IMR-90 (cell line): Measurements from ENCODE around the gene TINCR. TPM values are rescaled to one million over a fixed set of nuclear protein-coding genes. Genes with fewer than 3 reads are reported as not detected.

ENCODE experiments used
- ATAC-seq: fragments of 200-7000 bp; cut with Tn5 transposase; 2 replicates; pipeline ENCODE4 v1.9.1; 2020; ENCODE audit warnings: low read depth, mild to moderate bottlenecking, moderate library complexity
- BruUV-seq: library from RNA; stranded (reverse); fragments of 400-500 nt; replicated peaks from 2 replicates; lab custom pipeline; 2021; lab: Mats Ljungman, UMichigan
- CTCF ChIA-PET: fragments of 300-600 bp; formaldehyde crosslinking; extraction: SDS; loops from one replicate; lab custom pipeline; 2021; ENCODE audit warnings: antibody characterized with exemption; lab: Yijun Ruan, JAX
- POLR2A ChIA-PET: fragments of 300-600 bp; sonication (Branson Sonifier 250); formaldehyde crosslinking; loops from one replicate; lab custom pipeline; 2022; ENCODE audit warnings: antibody characterized with exemption; ENCODE audit not compliant: unreplicated experiment; lab: Charles Lee
- DNase-seq: peaks from one replicate; pipeline ENCODE4 v3.0.0; 2013
- H2AFZ ChIP-seq: replicated peaks from 2 replicates; pipeline ENCODE3; 2013; ENCODE audit warnings: low read length, mild to moderate bottlenecking; ENCODE audit not compliant: poor library complexity
- H2AK5ac ChIP-seq: 2 replicates; pipeline ENCODE4 v1.6.1; 2013; ENCODE audit warnings: low read depth, low read length, inconsistent platforms
- H2AK9ac ChIP-seq: replicated peaks from 2 replicates; pipeline ENCODE3; 2013; ENCODE audit warnings: mild to moderate bottlenecking, low read depth, low read length, moderate library complexity; ENCODE audit not compliant: poor library complexity
- H2BK120ac ChIP-seq: 2 replicates; pipeline ENCODE4 v1.6.1; 2013; ENCODE audit warnings: low read depth, low read length, inconsistent platforms
- H2BK15ac ChIP-seq: 3 replicates; pipeline ENCODE4 v1.6.1; 2013; ENCODE audit warnings: low read depth, low read length, inconsistent platforms
- H2BK20ac ChIP-seq: 2 replicates; pipeline ENCODE4 v1.6.1; 2013; ENCODE audit warnings: low read depth, mild to moderate bottlenecking, inconsistent platforms, low read length, moderate library complexity
- H2BK5ac ChIP-seq: 2 replicates; pipeline ENCODE4 v1.6.1; 2013; ENCODE audit warnings: mild to moderate bottlenecking, low read depth, low read length, inconsistent platforms; ENCODE audit not compliant: poor library complexity, severe bottlenecking
- H3K14ac ChIP-seq: replicated peaks from 2 replicates; pipeline ENCODE4 v1.6.1; 2013; ENCODE audit warnings: low read depth, low read length, inconsistent platforms
- H3K18ac ChIP-seq: 2 replicates; pipeline ENCODE4 v1.6.1; 2013; ENCODE audit warnings: low read depth, low read length, control low read depth
- H3K23ac ChIP-seq: 2 replicates; pipeline ENCODE4 v1.6.1; 2013; ENCODE audit warnings: low read depth, low read length, inconsistent platforms
- H3K27ac ChIP-seq: 2 replicates; pipeline ENCODE4 v1.5.1; 2013; ENCODE audit warnings: mild to moderate bottlenecking, control low read depth, low read length; ENCODE audit not compliant: insufficient read depth
- H3K27me3 ChIP-seq: 2 replicates; pipeline ENCODE4 v1.6.1; 2013; ENCODE audit warnings: low read length; ENCODE audit not compliant: control insufficient read depth, insufficient read depth
- H3K36me3 ChIP-seq: 2 replicates; pipeline ENCODE4 v1.6.1; 2013; ENCODE audit warnings: low read length, mixed read lengths; ENCODE audit not compliant: control insufficient read depth, insufficient read depth
- H3K4ac ChIP-seq: 2 replicates; pipeline ENCODE4 v1.6.1; 2013; ENCODE audit warnings: low read depth, low read length, inconsistent platforms
- H3K4me1 ChIP-seq: 2 replicates; pipeline ENCODE4 v1.6.1; 2013; ENCODE audit warnings: low read length, mixed read lengths; ENCODE audit not compliant: control insufficient read depth, insufficient read depth
- H3K4me2 ChIP-seq: 2 replicates; pipeline ENCODE4 v1.6.1; 2013; ENCODE audit warnings: low read depth, mild to moderate bottlenecking, control low read depth, low read length, moderate library complexity
- H3K4me3 ChIP-seq: 2 replicates; pipeline ENCODE4 v1.5.1; 2013; ENCODE audit warnings: low read depth, mild to moderate bottlenecking, control low read depth, low read length, moderate library complexity; ENCODE audit not compliant: insufficient read depth
- H3K56ac ChIP-seq: 2 replicates; pipeline ENCODE4 v1.6.1; 2013; ENCODE audit warnings: low read length, inconsistent platforms; ENCODE audit not compliant: insufficient read depth; ENCODE audit errors: extremely low read depth
- H3K79me1 ChIP-seq, 2 experiments: 2 replicates each; pipeline ENCODE4 v1.6.1; 2013; ENCODE audit warnings: low read length in 2 of 2, inconsistent platforms in 1 of 2, low read depth in 1 of 2
- H3K9ac ChIP-seq: 2 replicates; pipeline ENCODE4 v1.6.1; 2013; ENCODE audit warnings: low read depth, low read length, control low read depth
- H3K9me1 ChIP-seq: 2 replicates; pipeline ENCODE4 v1.6.1; 2013; ENCODE audit warnings: low read length, inconsistent platforms; ENCODE audit not compliant: insufficient read depth
- H3K9me3 ChIP-seq: 2 replicates; pipeline ENCODE4 v1.6.1; 2013; ENCODE audit warnings: low read length; ENCODE audit not compliant: control insufficient read depth, insufficient read depth
- H4K20me1 ChIP-seq: 2 replicates; pipeline ENCODE4 v1.6.1; 2013; ENCODE audit warnings: low read length, inconsistent platforms; ENCODE audit not compliant: insufficient read depth
- H4K5ac ChIP-seq: 2 replicates; pipeline ENCODE4 v1.6.1; 2013; ENCODE audit warnings: mild to moderate bottlenecking, low read depth, low read length, control low read depth
- H4K8ac ChIP-seq, 2 experiments: 2 replicates each; pipeline ENCODE4 v1.6.1; 2013; ENCODE audit warnings: low read depth in 2 of 2, low read length in 2 of 2, control low read depth in 1 of 2, inconsistent platforms in 1 of 2
- H4K91ac ChIP-seq: 2 replicates; pipeline ENCODE4 v1.6.1; 2013; ENCODE audit warnings: low read depth, low read length, inconsistent platforms; ENCODE audit not compliant: insufficient read depth
- BHLHE40 ChIP-seq: fragments of 150-350 bp; IDR thresholded peaks from 2 replicates; pipeline ENCODE4 v1.6.1; 2016; ENCODE audit warnings: mild to moderate bottlenecking, low read depth, low read length
- ELK1 ChIP-seq: fragments of 150-350 bp; IDR thresholded peaks from 2 replicates; pipeline ENCODE4 v1.6.1; 2016; ENCODE audit warnings: low read depth, mild to moderate bottlenecking, low read length, moderate library complexity, borderline replicate concordance
- POLR2A ChIP-seq: IDR thresholded peaks from 2 replicates; pipeline ENCODE4 v1.6.1; 2012; ENCODE audit warnings: mild to moderate bottlenecking, low read depth, low read length
- RAD21 ChIP-seq: IDR thresholded peaks from 2 replicates; pipeline ENCODE4 v1.6.1; 2012; ENCODE audit warnings: low read length, improper control_type of control experiment
- RCOR1 ChIP-seq: IDR thresholded peaks from 2 replicates; pipeline ENCODE4 v1.6.1; 2012; ENCODE audit warnings: mild to moderate bottlenecking, low read length, improper control_type of control experiment; ENCODE audit not compliant: insufficient replicate concordance
- RFX5 ChIP-seq: IDR thresholded peaks from 2 replicates; pipeline ENCODE4 v1.8.0; 2012; ENCODE audit warnings: low read depth, mild to moderate bottlenecking, low read length, moderate library complexity
- WGBS, 2 experiments: methylation state at CpG; one replicate each; pipeline versions ENCODE4 v1.1.5 to v1.1.7; 2013; ENCODE audit warnings: missing lambda C conversion rate in 2 of 2; ENCODE audit not compliant: insufficient read length in 1 of 2; ENCODE audit errors: extremely low coverage in 2 of 2; 5-methylcytosine and 5-hydroxymethylcytosine counted together
- dilution Hi-C: fragments of 300-500 bp; cut with HindIII; formaldehyde crosslinking; loops from one replicate; pipeline ENCODE4 v1.14.3; 2018; ENCODE audit warnings: low sequenced_read_pairs; ENCODE audit not compliant: unreplicated experiment
- in situ Hi-C: fragments of 300-500 bp; cut with MboI; formaldehyde crosslinking; loops from 3 replicates; pipeline ENCODE4 v1.14.3; 2019; ENCODE audit warnings: low sequenced_read_pairs, inconsistent platforms, mixed read lengths
- intact Hi-C: fragments of 100-400 bp; cut with micrococcal nuclease; formaldehyde crosslinking; loops from 2 replicates; pipeline ENCODE4 v1.10.0; 2022
- polyA plus RNA-seq, 3 experiments: library from polyadenylated mRNA; depleted of rRNA; stranded (reverse); fragments of >200 nt; gene quantifications; 2 replicates each; pipeline ENCODE4 v1.2.3, GENCODE V29; 2012; ENCODE audit warnings: low replicate concordance in 1 of 3
- total RNA-seq: library from RNA; depleted of rRNA; stranded (reverse); fragments of >200 nt; gene quantifications from 2 replicates; pipeline ENCODE4 v1.2.3, GENCODE V29; 2012

The TINCR gene
- total and polyA plus RNA-seq, 2 of the 4 experiments (the other 2 are of a cell fraction): 0.05 TPM; not detected in 1

GRCh38 chr19:5536337-5536894, 31.3 kb downstream of the TINCR start:
- H3K79me1 ChIP-seq: no peaks in the 10 kb centered on the region
- in situ Hi-C loops: no loop called here
- H4K20me1 ChIP-seq: no peaks in the 10 kb centered on the region
- BruUV-seq: no TSS peak
- dilution Hi-C loops: no loop called here
- TF ChIP-seq BHLHE40 (no peak), RFX5 (no peak), POLR2A (no peak), RCOR1 (no peak), RAD21 (0 out of 2 replicates have a peak, but pooled peaks have one; percentile 5), ELK1 (no peak)
- H4K5ac ChIP-seq: no peak overlapping the region
- CTCF ChIA-PET: interaction anchor here (1.5 kb wide), 1 partner anchor 11 kb away, joined by 6 read pairs; no protein-coding TSS in a partner anchor
- intact Hi-C loops: no loop called here
- WGBS, 2 experiments: 0% methylated on average over 25 of the region's 38 CpGs; no CpG with 5 or more reads in 1 of the 2 experiments
- ATAC-seq (peak; percentile 81), DNase-seq (peak; percentile 33)
- H3K14ac ChIP-seq: no peak overlapping the region
- H3K23ac ChIP-seq: no peak overlapping the region
- no peak overlapping the region for H2BK5ac ChIP-seq
- no peak overlapping the region for H2BK15ac ChIP-seq
- 0 out of 2 replicates have a peak, but pooled peaks cover 2% of the 10 kb centered on the region for H3K4me1 ChIP-seq
- H3K9me1 ChIP-seq: no peaks in the 10 kb centered on the region
- H3K9ac ChIP-seq: no peak overlapping the region
- no peak overlapping the region for H2BK20ac ChIP-seq
- H4K8ac ChIP-seq: no peak overlapping the region
- peaks cover 15% of the 10 kb centered on the region for H3K9me3 ChIP-seq
- H3K56ac ChIP-seq: no peak overlapping the region
- peaks cover 8% of the 10 kb centered on the region; the same call in 1 of the 2 replicates for H3K27me3 ChIP-seq
- POLR2A ChIA-PET: no interaction called here
- peak overlapping the region; percentile 67 for H2AFZ ChIP-seq
- no peak overlapping the region for H3K4ac ChIP-seq
- peak overlapping the region; percentile 43; the same call in 1 of the 2 replicates for H3K4me2 ChIP-seq
- H3K4me3 ChIP-seq: no peak overlapping the region
- no peak overlapping the region for H3K18ac ChIP-seq
- no peak overlapping the region for H3K27ac ChIP-seq
- no peaks in the 10 kb centered on the region for H3K36me3 ChIP-seq
- H4K91ac ChIP-seq: no peak overlapping the region
- no peak overlapping the region for H2BK120ac ChIP-seq
- no peak overlapping the region for H2AK5ac ChIP-seq
- no peak overlapping the region for H2AK9ac ChIP-seq
